Measurements from ENCODE around the gene TEX38. TPM values are rescaled to one million over a fixed set of nuclear protein-coding genes. Genes with fewer than 3 reads are reported as not detected.
A peak's percentile ranks its signal among the peaks of the same experiment; 100 is the strongest.
"Not testable (repeated sequence)": the region's sequence is repeated elsewhere in the genome, so short reads cannot be mapped to it uniquely, and the experiment has no call there.

Gene TEX38
- polyA plus RNA-seq, 3 donors: not detected

DNA sequence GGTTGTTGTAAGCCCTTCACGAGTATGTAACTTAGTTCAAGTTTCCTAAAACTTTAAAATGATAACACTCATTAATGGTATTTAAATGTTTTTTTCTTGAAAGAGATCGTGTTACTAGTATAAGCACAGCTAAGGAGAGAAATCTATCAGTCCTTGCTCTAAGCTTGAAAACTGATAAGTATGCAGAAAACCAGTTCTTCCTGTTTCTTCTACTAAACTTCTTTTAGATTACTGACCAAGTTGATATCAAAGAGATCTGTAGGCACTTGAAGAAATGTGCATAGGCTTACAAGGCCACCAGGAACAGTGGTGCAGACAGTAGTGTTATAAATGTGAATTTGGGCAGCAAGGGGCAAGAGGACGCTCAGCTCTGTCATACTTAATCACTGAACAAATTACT is 43.3 kb downstream of the TEX38 start:
- 31 to 84% (median 84%) methylated on average over 3 of the region's 3 CpGs for WGBS, 3 donors
- no peak overlapping the region for H3K27ac ChIP-seq (ENCODE audit: low read depth, low read length)

DNA sequence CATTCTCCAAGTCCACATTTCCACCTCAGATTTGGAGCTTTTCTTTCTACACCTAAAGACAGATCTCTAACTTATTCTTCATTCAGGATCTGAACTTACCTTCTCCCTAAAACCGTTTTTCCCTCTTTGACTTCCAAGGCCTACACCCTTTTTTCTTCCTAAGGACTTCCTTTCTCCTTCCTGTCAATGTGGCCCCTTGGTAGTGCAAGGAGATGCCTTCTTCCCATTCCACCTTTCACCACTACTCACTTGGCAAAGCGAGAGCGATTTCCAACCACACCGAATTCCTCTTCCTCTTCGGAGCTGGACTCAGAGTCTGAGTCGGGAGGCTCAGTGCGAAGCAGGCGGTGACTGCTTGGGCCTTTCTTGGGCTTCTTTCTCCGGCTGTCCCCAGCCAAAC is 46.0 kb downstream of the TEX38 start:
- WGBS, 3 donors: 54 to 59% (median 58%) methylated on average over 9 of the region's 9 CpGs
- H3K27ac ChIP-seq (ENCODE audit: low read depth, low read length): no peak overlapping the region

DNA sequence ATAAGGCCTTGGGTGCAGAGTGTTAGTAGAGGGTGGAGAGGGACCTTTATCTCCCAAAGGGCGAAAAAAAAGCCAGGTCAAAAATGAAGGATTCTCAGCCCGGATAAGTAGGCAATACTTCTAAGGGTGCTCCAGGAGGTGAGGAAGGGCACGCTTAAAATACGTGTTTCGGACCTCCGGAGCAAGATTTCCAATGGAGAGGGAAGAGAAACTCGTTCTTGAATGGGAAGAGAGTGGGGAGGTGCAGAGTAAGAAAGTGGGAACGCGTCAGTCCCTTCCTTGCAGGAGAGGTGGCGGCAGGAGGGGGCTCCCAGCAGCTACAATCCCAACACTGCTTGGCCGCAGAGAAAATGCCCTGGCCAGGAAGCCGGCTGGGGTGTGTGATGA is 46.7 kb downstream of the TEX38 start:
- H3K27ac ChIP-seq (ENCODE audit: low read depth, low read length): no peak overlapping the region
- 1 to 3% (median 1%) methylated on average over 12 of the region's 12 CpGs for WGBS, 3 donors

DNA sequence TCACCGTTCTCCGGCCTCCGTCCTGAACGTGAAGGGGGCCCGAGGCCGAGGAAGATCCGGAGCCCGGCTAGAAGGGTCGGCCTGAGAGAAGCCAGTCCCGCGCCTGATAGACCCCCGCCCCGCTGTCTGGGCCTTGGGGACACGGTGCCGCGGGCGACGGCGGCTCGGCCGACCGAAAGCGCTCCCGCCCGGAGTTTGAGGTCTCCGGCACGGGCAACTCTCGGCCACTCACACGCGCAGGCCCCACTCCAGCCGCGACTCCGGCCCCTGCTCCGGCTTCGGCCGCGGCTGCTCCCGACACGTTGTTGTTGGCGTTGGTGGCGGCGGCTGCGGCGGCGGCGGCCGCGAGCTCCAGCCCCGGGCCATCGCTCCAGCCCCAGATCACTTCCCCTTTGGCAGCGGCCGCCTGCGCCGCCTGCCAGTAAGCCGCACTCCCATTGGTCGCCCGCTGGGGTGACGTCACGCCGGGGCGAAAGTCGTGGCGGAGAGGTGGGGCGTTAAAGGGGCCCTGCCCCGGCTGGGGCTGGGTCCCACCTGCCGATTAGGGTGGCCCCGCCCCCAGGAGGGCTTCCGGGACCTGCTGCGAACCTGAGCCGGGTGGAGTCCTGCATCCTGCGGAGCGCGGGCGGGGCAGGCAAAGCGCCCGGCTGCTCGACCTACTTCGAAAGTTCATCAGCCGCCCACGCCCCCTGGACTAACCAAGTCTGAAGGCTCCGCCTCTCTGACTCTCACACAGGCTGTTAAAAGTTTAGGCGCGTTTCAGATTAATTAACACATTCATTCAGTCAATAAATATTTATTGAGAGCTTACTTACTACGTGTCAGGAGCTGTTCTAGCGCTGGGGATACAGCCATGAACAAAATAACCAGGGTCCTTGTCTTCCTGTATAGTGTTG is 47.3 kb downstream of the TEX38 start, which contains the start of gene EFCAB14:
Gene EFCAB14 (minus strand): TSS at position 388 of the 896 bp plus-strand sequence. CDS start 1,027 bp downstream, outside the sequence.
- WGBS, 3 donors: 0% methylated on average over 79 to 85 of the region's 85 CpGs
- H3K27ac ChIP-seq (ENCODE audit: low read depth, low read length): peak within 1 kb of the TSS; percentile 19

DNA sequence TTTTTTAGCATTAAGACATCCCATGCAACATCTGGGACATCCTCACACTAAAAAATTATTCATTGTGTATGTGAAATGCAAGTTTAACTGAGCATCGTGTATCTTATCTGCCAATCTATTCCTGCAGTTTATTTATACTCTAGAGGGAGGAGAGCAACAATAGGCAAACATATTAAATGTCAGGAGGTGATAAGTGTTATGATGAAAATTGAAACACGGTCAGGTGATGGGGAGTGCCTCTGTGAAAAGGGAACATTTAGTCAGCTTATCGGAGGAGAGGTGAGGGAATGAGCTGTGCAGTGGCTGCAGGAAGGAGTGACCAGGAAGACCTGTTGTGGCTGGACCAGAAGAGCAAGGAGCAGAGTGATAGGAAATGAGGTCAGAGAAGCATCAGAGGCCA is 48.0 kb downstream of the TEX38 start:
- H3K27ac ChIP-seq (ENCODE audit: low read depth, low read length): no peak overlapping the region
- 7 to 10% (median 8%) methylated on average over 3 of the region's 3 CpGs for WGBS, 3 donors

DNA sequence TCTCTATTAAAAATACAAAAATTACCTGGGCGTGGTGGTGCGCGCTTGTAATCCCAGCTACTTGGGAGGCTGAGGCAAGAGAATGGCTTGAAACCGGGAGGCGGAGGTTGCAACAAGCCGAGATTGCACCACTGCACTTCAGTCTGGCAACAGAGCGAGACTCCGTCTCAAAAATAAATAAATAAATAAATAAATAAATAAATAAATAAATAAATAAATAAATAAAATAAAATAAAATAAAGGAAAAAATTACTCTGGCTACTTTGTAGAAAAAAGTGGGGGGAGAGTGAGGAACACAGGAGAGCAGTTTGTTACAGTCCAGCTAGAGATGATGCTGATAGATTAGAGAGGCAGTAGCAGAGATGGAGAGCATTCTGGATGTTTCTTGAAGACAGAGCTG is 48.7 kb downstream of the TEX38 start:
- H3K27ac ChIP-seq (ENCODE audit: low read depth, low read length): not testable (repeated sequence)
- 88 to 95% (median 92%) methylated on average over 8 of the region's 8 CpGs for WGBS, 3 donors

DNA sequence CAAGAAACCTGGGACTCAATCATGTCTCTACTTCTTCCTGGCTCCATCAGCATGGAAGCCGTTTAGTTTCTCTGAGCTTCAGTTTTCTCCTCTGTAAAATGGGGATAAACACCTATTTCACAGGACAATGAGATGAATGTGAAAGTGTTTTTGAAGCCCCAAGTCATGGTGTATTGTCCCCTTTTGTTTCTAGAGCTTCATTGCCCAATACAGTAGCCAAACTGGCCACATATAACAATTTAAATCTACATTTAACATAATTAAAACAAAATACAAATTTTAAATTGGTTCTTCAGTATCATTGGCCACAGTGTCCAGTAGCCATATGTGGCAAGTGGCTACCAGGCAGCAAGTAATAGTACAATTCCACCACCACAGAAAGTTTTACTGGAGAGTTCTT is 49.5 kb downstream of the TEX38 start:
- WGBS, 3 donors: 85 to 91% (median 89%) methylated on average over 1 of the region's 1 CpG
- no peak overlapping the region for H3K27ac ChIP-seq (ENCODE audit: low read depth, low read length)

DNA sequence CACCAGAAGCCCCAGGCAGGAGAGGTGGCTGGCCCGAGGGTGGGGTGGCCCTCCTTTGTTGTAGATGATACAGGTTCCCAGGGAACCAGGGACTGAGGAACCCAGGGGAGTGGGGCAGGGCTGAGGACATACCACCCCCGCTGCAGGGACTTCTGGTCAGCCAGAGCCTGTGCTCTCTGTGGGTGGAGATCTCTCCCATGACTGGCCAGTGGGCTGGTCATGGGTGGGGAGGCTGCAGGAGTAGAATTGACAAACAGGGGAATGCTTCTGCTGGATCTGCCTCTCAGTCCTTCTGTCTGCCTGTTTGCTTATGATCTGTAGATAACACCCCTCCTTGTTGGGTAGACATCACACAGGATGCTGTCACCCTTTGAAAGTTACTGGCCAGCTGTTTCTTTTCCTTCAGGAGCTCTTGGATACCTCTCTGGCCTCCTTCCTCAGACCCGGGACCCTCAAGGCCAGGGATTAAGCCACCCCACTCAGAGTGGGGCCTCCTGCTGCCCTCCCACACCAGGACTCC is 50.1 kb downstream of the TEX38 start:
- 52 to 62% (median 59%) methylated on average over 3 of the region's 3 CpGs for WGBS, 3 donors

More for the DNA sequence above, 50.1 kb downstream of the TEX38 start:
- no peak overlapping the region for H3K27ac ChIP-seq (ENCODE audit: low read depth, low read length)

Other genes starting within 250 kb of the TEX38 start
- gene DMBX1, start 182.0 kb upstream of the TEX38 start, polyA plus RNA-seq: under 1 TPM in 1 of 3 donors, not detected in 2; 0.16 TPM
- gene KNCN, start 120.2 kb upstream of the TEX38 start, polyA plus RNA-seq: not detected
- 10 to 100 TPM; 31.0 to 63.1 (median 39.3) TPM for gene MKNK1, start 67.6 kb upstream of the TEX38 start, polyA plus RNA-seq
- 10 to 100 TPM; 16.9 to 25.8 (median 24.4) TPM for gene MOB3C, start 55.0 kb upstream of the TEX38 start, polyA plus RNA-seq
- 10 to 100 TPM; 25.1 to 66.1 (median 53.6) TPM for gene ATPAF1, start 3.5 kb upstream of the TEX38 start, polyA plus RNA-seq
- 10 to 100 TPM; 16.8 to 47.3 (median 43.4) TPM for gene EFCAB14, start 47.3 kb downstream of the TEX38 start, polyA plus RNA-seq
- gene CYP4B1, start 127.2 kb downstream of the TEX38 start, polyA plus RNA-seq: 10 to 100 TPM; 16.4 to 63.3 (median 47.8) TPM